HepG2 (cell line): ENCODE data around the gene BICDL2. TPM values are rescaled to one million over a fixed set of nuclear protein-coding genes. Genes with fewer than 3 reads are reported as not detected.
A peak's percentile ranks its signal among the peaks of the same experiment; 100 is the strongest.

ENCODE experiments used
- GLMP ChIP-seq: sonication (generic); formaldehyde crosslinking; IDR thresholded peaks from 2 replicates; pipeline ENCODE4 v1.9.0; 2021; ENCODE audit warnings: missing genetic modification reagents, mild to moderate bottlenecking, borderline replicate concordance
- NAIF1 ChIP-seq: sonication (generic); formaldehyde crosslinking; IDR thresholded peaks from 2 replicates; pipeline ENCODE4 v1.5.0; 2020; ENCODE audit warnings: mild to moderate bottlenecking, missing genetic modification reagents, borderline replicate concordance
- NFYC ChIP-seq: IDR thresholded peaks from 2 replicates; pipeline ENCODE4 v1.6.1; 2016; ENCODE audit warnings: missing genetic modification reagents, missing compliant biosample characterization
- ZNF280B ChIP-seq: sonication (generic); formaldehyde crosslinking; IDR thresholded peaks from 2 replicates; pipeline ENCODE4 v1.5.0; 2020; ENCODE audit warnings: missing genetic modification reagents, mild to moderate bottlenecking, borderline replicate concordance
- ZNF382 ChIP-seq: sonication (generic); formaldehyde crosslinking; IDR thresholded peaks from 2 replicates; pipeline ENCODE4 v1.5.0; 2020; ENCODE audit warnings: missing genetic modification reagents, mild to moderate bottlenecking, borderline replicate concordance
- ZNF607 ChIP-seq: sonication (generic); formaldehyde crosslinking; IDR thresholded peaks from 2 replicates; pipeline ENCODE4 v1.5.1; 2020; ENCODE audit warnings: missing genetic modification reagents, mild to moderate bottlenecking, borderline replicate concordance
- polyA plus RNA-seq, 8 experiments: library from polyadenylated mRNA; depleted of rRNA in 3 of 8; stranded (reverse) in 7 of 8; unstranded in 1 of 8; fragments of >200 nt; fragmentation: Illumina TruSeq in 4 of 8; extraction: Trizol in 4 of 8; gene quantifications; 2 replicates each; pipeline versions ENCODE4 v1.2.1 to v1.2.3, GENCODE V29; 2011 to 2016; ENCODE audit warnings: low read depth in 4 of 8, missing spikeins in 1 of 8, mixed read lengths in 1 of 8; ENCODE audit not compliant: insufficient read depth in 1 of 8
- total RNA-seq, 5 experiments: library from RNA; depleted of rRNA; stranded (reverse); fragments of >200 nt; fragmentation: Illumina TruSeq; extraction: Trizol; gene quantifications; 2 replicates each; pipeline ENCODE4 v1.2.3, GENCODE V29; 2016; ENCODE audit warnings: low read depth in 1 of 5
- TF ChIP-seq, protein P1 (sequence below): sonication (generic); formaldehyde crosslinking; IDR thresholded peaks from 2 replicates; pipeline ENCODE4 v1.5.1; 2020; ENCODE audit warnings: mild to moderate bottlenecking, missing genetic modification reagents, borderline replicate concordance
- TF ChIP-seq, protein P2 (sequence below): sonication (generic); formaldehyde crosslinking; IDR thresholded peaks from 2 replicates; pipeline ENCODE4 v1.5.1; 2020; ENCODE audit warnings: mild to moderate bottlenecking, missing genetic modification reagents, moderate library complexity

BICDL2 gene
- total and polyA plus RNA-seq, 2 of the 13 experiments (the other 11 are each of a cell fraction or from before 2014, with no cell fraction given): 0.12 TPM; not detected in 1

DNA sequence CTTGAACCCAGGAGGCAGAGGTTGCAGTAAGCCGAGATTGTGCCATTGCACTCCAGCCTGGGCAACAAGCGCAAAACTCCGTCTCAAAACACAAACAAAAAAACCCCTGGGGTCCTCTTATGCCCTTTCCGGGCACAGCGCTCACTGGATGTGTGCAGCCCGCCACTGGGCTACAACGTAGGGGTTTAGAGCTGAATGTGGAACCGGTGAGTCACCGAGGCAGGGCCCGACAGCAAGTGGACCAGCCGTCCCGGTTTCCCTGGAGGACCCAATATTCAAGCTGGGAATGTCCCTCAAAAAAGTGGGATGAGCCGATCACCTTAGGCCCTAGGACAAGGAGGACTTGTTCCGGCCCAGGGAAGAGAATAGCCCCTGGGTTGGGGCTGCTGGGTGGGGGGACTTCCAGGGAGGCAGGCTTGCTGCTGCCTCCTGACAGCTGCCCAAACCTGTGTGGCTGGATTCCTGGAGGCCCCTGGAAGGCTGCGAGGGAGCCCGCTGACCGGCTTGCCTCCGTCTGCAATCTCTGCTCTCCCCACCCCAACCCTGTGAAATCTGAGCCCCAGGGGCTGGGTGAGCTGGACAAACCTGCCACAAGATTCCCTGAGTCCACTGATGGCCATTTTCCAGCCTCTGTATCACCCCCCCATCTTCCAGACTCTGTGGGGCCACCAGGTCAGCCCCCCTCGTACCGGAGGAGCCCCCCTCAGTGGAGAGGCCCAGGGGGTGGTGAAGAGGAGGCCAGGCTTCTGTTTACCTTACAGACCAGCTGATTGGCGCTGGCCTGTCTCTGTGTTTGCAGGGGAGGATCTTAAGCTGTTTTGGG, 27.0 kb downstream of the BICDL2 start (continued):
- TF ChIP-seq ZNF280B (CRISPR knock-in tag) (no peak), NFYC (CRISPR knock-in tag) (no peak), ZNF382 (CRISPR knock-in tag) (no peak), GLMP (CRISPR knock-in tag) (no peak), ZNF607 (CRISPR knock-in tag) (0 out of 2 replicates have a peak, but pooled peaks have one; percentile 40), NAIF1 (CRISPR knock-in tag) (no peak)
- TF ChIP-seq, protein P1, sequence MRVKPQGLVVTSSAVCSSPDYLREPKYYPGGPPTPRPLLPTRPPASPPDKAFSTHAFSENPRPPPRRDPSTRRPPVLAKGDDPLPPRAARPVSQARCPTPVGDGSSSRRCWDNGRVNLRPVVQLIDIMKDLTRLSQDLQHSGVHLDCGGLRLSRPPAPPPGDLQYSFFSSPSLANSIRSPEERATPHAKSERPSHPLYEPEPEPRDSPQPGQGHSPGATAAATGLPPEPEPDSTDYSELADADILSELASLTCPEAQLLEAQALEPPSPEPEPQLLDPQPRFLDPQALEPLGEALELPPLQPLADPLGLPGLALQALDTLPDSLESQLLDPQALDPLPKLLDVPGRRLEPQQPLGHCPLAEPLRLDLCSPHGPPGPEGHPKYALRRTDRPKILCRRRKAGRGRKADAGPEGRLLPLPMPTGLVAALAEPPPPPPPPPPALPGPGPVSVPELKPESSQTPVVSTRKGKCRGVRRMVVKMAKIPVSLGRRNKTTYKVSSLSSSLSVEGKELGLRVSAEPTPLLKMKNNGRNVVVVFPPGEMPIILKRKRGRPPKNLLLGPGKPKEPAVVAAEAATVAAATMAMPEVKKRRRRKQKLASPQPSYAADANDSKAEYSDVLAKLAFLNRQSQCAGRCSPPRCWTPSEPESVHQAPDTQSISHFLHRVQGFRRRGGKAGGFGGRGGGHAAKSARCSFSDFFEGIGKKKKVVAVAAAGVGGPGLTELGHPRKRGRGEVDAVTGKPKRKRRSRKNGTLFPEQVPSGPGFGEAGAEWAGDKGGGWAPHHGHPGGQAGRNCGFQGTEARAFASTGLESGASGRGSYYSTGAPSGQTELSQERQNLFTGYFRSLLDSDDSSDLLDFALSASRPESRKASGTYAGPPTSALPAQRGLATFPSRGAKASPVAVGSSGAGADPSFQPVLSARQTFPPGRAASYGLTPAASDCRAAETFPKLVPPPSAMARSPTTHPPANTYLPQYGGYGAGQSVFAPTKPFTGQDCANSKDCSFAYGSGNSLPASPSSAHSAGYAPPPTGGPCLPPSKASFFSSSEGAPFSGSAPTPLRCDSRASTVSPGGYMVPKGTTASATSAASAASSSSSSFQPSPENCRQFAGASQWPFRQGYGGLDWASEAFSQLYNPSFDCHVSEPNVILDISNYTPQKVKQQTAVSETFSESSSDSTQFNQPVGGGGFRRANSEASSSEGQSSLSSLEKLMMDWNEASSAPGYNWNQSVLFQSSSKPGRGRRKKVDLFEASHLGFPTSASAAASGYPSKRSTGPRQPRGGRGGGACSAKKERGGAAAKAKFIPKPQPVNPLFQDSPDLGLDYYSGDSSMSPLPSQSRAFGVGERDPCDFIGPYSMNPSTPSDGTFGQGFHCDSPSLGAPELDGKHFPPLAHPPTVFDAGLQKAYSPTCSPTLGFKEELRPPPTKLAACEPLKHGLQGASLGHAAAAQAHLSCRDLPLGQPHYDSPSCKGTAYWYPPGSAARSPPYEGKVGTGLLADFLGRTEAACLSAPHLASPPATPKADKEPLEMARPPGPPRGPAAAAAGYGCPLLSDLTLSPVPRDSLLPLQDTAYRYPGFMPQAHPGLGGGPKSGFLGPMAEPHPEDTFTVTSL (CRISPR knock-in tag): no peak
- TF ChIP-seq, protein P2, sequence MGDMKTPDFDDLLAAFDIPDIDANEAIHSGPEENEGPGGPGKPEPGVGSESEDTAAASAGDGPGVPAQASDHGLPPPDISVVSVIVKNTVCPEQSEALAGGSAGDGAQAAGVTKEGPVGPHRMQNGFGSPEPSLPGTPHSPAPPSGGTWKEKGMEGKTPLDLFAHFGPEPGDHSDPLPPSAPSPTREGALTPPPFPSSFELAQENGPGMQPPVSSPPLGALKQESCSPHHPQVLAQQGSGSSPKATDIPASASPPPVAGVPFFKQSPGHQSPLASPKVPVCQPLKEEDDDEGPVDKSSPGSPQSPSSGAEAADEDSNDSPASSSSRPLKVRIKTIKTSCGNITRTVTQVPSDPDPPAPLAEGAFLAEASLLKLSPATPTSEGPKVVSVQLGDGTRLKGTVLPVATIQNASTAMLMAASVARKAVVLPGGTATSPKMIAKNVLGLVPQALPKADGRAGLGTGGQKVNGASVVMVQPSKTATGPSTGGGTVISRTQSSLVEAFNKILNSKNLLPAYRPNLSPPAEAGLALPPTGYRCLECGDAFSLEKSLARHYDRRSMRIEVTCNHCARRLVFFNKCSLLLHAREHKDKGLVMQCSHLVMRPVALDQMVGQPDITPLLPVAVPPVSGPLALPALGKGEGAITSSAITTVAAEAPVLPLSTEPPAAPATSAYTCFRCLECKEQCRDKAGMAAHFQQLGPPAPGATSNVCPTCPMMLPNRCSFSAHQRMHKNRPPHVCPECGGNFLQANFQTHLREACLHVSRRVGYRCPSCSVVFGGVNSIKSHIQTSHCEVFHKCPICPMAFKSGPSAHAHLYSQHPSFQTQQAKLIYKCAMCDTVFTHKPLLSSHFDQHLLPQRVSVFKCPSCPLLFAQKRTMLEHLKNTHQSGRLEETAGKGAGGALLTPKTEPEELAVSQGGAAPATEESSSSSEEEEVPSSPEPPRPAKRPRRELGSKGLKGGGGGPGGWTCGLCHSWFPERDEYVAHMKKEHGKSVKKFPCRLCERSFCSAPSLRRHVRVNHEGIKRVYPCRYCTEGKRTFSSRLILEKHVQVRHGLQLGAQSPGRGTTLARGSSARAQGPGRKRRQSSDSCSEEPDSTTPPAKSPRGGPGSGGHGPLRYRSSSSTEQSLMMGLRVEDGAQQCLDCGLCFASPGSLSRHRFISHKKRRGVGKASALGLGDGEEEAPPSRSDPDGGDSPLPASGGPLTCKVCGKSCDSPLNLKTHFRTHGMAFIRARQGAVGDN (CRISPR knock-in tag): peak; percentile 68
